CD4-positive, alpha-beta T cell treated with Interleukin-2 at 100 ng/mL for 4 hours (primary cell): ENCODE data around the gene NOD1.
A peak's percentile ranks its signal among the peaks of the same experiment; 100 is the strongest.
"Not testable (repeated sequence)": the region's sequence is repeated elsewhere in the genome, so short reads cannot be mapped to it uniquely, and the experiment has no call there.

Experiments
- DNase-seq: peaks from one replicate; pipeline ENCODE4 v3.0.0-alpha.2; 2020; ENCODE audit warnings: low spot score

Gene NOD1

GRCh38 chr7:30504301-30505173 lies 26.0 kb upstream of the NOD1 start, which contains the start of gene GGCT:
TSS of gene GGCT (minus strand) at chr7:30504829. CDS start at chr7:30504709, 120 bp downstream.
- DNase-seq, result peak; percentile 98

- DNase-seq, result no peak
Observed at GRCh38 chr7:30503274-30504212, 25.0 kb upstream of the NOD1 start.

- no peak for DNase-seq
Observed at GRCh38 chr7:30502470-30503251, 24.1 kb upstream of the NOD1 start.

- no peak for DNase-seq
Observed at GRCh38 chr7:30501264-30501663, 22.7 kb upstream of the NOD1 start.

- no peak for DNase-seq
Observed at GRCh38 chr7:30493228-30493627, 14.6 kb upstream of the NOD1 start.

GRCh38 chr7:30491417-30491816 lies 12.8 kb upstream of the NOD1 start:
- no peak for DNase-seq

- DNase-seq, result no peak
Observed at GRCh38 chr7:30487371-30487770, 8.8 kb upstream of the NOD1 start.

GRCh38 chr7:30485667-30486066 lies 7.1 kb upstream of the NOD1 start:
- no peak for DNase-seq

- DNase-seq, result not testable (repeated sequence)
Observed at GRCh38 chr7:30481416-30481815, 2.8 kb upstream of the NOD1 start.

GRCh38 chr7:30479202-30480120 lies 877 bp upstream of the NOD1 start:
- DNase-seq, result peak; percentile 57

GRCh38 chr7:30476459-30477145 lies 2.0 kb downstream of the NOD1 start:
- DNase-seq, result no peak

- DNase-seq, result no peak
Observed at GRCh38 chr7:30475580-30475979, 3.0 kb downstream of the NOD1 start.

- no peak for DNase-seq
Observed at GRCh38 chr7:30474893-30475292, 3.7 kb downstream of the NOD1 start.

GRCh38 chr7:30474485-30474884 lies 4.1 kb downstream of the NOD1 start:
- DNase-seq, result no peak

- no peak for DNase-seq
Observed at GRCh38 chr7:30473903-30474302, 4.7 kb downstream of the NOD1 start.

- no peak for DNase-seq
Observed at GRCh38 chr7:30472784-30473775, 5.5 kb downstream of the NOD1 start.

- DNase-seq, result no peak
Observed at GRCh38 chr7:30472081-30472783, 6.4 kb downstream of the NOD1 start.

GRCh38 chr7:30471205-30471604 lies 7.4 kb downstream of the NOD1 start:
- DNase-seq, result no peak
